ENCODE data around the gene CARD19. TPM values are rescaled to one million over a fixed set of nuclear protein-coding genes. Genes with fewer than 3 reads are reported as not detected.
A peak's percentile ranks its signal among the peaks of the same experiment; 100 is the strongest.

CARD19 gene
- total and polyA plus RNA-seq, 2 donors (not counting 1 experiment from before 2014, with no cell fraction given): 31.9 to 63.4 TPM

DNA sequence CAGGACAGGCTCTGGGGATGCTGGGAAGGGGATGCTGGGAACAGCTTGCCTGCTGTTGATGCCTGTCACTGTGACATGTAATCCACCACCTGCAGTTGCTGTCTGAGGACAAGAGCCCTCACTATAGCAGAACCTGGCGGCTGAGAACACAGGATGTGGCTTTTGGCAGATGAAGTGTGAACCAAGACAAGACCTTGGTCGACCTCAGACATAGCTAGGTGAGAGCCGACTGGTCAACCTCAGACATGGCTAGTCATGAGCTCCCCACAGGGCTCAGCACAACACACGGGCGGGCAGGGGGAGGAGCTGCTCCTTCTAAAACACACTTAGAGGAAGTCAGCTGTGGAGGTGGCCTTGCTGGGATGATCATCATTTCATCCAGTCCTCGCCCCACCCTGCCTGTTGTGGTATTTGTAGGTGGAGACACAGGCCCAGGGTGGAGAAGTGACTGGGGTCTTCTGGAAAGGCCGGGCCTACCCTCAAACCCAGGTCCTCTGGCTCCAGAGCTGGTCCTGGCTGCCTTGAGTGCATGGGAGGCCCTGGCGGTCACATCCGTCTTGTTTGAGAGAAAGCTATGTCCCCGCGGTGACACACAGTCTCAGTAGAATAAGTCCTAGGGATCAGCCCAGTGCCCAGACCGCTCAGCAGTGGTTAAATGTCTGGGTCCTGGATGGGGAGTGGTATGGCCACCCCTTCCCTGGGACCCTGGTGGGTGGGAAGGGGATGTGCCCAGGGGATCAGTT is 31.5 kb upstream of the CARD19 start:
- H3K27me3 ChIP-seq (replicated peaks in 1 of 4; ENCODE audit: control extremely low read depth in 1 of 4, control insufficient read depth in 3 of 4, insufficient read depth in 4 of 4, low read length in 3 of 4): no peaks in the 10 kb centered on the region
- POLR2A ChIA-PET: interaction anchor here (0.5 to 5.4 kb wide), 10 partner anchors 12 to 101 kb away, joined by 3 to 36 read pairs (median 6); partner anchors contain the start of genes CARD19 and NINJ1
- no peaks in the 10 kb centered on the region for H4K20me1 ChIP-seq (ENCODE audit: control insufficient read depth, insufficient read depth, low read length, poor library complexity, severe bottlenecking)
- no peaks in the 10 kb centered on the region for H3K9me3 Mint-ChIP-seq (ENCODE audit: insufficient read depth)
- no peaks in the 10 kb centered on the region for H3K27me3 Mint-ChIP-seq
- CTCF ChIA-PET: interaction anchor here (0.9 to 1.8 kb wide), 10 partner anchors 26 to 107 kb away, joined by 3 to 14 read pairs (median 3); partner anchors contain the start of gene CARD19
- H3K4me3 Mint-ChIP-seq: peak overlapping the region; percentile 92
- peak overlapping the region in 4 of 5 experiments; percentile 5 to 36 (median 18) for H3K4me3 ChIP-seq (ENCODE audit: control extremely low read depth in 1 of 5, extremely low read depth in 1 of 5, insufficient read depth in 1 of 5, low read depth in 2 of 5, low read length in 4 of 5)
- peak overlapping the region; percentile 59 for H3K9ac ChIP-seq (ENCODE audit: low read length)
- peaks cover 0 to 39% of the 10 kb centered on the region in 2 experiments for H3K36me3 ChIP-seq (replicated peaks in 1 of 2; ENCODE audit: control extremely low read depth in 1 of 2, control insufficient read depth in 1 of 2, extremely low read depth in 1 of 2, insufficient read depth in 2 of 2, low read length in 1 of 2)
- peak overlapping the region; percentile 74 to 78 for H3K27ac ChIP-seq (ENCODE audit: low read length in 2 of 2)
- H3K4me1 Mint-ChIP-seq: peaks cover 81% of the 10 kb centered on the region
- intact Hi-C loops (cut with micrococcal nuclease): loop anchor here (1.0 to 2.0 kb wide), 3 partner anchors 31 to 100 kb away; no protein-coding TSS in a partner anchor
- peaks cover 63 to 65% of the 10 kb centered on the region in 2 donors for H3K4me1 ChIP-seq (ENCODE audit: control insufficient read depth in 2 of 2, insufficient read depth in 2 of 2, low read length in 2 of 2)
- peaks cover 77% of the 10 kb centered on the region for H3K79me2 ChIP-seq (ENCODE audit: control insufficient read depth, insufficient read depth, low read length)
- H3K4me2 ChIP-seq (replicated peaks; ENCODE audit: low read depth, low read length, poor library complexity, severe bottlenecking): peak overlapping the region; percentile 94
- 28% methylated on average over 12 of the region's 12 CpGs for WGBS (ENCODE audit: insufficient coverage)
- ATAC-seq (ENCODE audit: low read depth): peak; percentile 78
- H3K9me3 ChIP-seq (ENCODE audit: control extremely low read depth in 1 of 3, control insufficient read depth in 2 of 3, insufficient read depth in 1 of 3, low read length in 2 of 3): no peaks in the 10 kb centered on the region
- TF ChIP-seq, protein P1, sequence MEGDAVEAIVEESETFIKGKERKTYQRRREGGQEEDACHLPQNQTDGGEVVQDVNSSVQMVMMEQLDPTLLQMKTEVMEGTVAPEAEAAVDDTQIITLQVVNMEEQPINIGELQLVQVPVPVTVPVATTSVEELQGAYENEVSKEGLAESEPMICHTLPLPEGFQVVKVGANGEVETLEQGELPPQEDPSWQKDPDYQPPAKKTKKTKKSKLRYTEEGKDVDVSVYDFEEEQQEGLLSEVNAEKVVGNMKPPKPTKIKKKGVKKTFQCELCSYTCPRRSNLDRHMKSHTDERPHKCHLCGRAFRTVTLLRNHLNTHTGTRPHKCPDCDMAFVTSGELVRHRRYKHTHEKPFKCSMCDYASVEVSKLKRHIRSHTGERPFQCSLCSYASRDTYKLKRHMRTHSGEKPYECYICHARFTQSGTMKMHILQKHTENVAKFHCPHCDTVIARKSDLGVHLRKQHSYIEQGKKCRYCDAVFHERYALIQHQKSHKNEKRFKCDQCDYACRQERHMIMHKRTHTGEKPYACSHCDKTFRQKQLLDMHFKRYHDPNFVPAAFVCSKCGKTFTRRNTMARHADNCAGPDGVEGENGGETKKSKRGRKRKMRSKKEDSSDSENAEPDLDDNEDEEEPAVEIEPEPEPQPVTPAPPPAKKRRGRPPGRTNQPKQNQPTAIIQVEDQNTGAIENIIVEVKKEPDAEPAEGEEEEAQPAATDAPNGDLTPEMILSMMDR (IDR thresholded peaks at IDR 0.05): no peak
- no peak for TF ChIP-seq EZH2 (IDR thresholded peaks at IDR 0.05; ENCODE audit: borderline replicate concordance, insufficient read depth, low read depth, low read length, poor library complexity, severe bottlenecking)
- H2AFZ ChIP-seq (ENCODE audit: insufficient read depth, low read depth, low read length, poor library complexity, severe bottlenecking): peak overlapping the region; percentile 34
- DNase-seq: peak; percentile 89
- peak overlapping the region; percentile 99 for H3K27ac Mint-ChIP-seq
